Peyer's patch (tissue), 4 donors: ENCODE results near the gene RXRA. TPM values are rescaled to one million over a fixed set of nuclear protein-coding genes. Genes with fewer than 3 reads are reported as not detected.

Experiments
- DNase-seq, 3 donors: peaks; one replicate each; pipeline ENCODE4 v3.0.0-alpha.2; 2017 to 2019
- H3K27ac ChIP-seq, 4 donors: fragments of 200-600 bp; sonication (generic); one replicate each; pipeline ENCODE4 v1.5.1; 2016 to 2019
- H3K27me3 ChIP-seq, 2 donors: fragments of 200-600 bp; sonication (generic); one replicate each; pipeline ENCODE4 v1.5.1; 2019
- H3K36me3 ChIP-seq, 3 donors: fragments of 200-600 bp; sonication (generic); one replicate each; pipeline ENCODE4 v1.5.1; 2016 to 2019
- H3K4me1 ChIP-seq, 4 donors: fragments of 200-600 bp; sonication (generic); one replicate each; pipeline ENCODE4 v1.5.1; 2016 to 2019
- H3K4me3 ChIP-seq, 4 donors: fragments of 200-600 bp; sonication (generic); 1 replicate in 3 of 4; 2 replicates in 1 of 4; pipeline ENCODE4 v1.5.1; 2016 to 2019; ENCODE audit warnings: mild to moderate bottlenecking in 1 of 4
- H3K9me3 ChIP-seq, 4 donors: fragments of 200-600 bp; sonication (generic); one replicate each; pipeline ENCODE4 v1.5.1; 2016 to 2019; ENCODE audit warnings: mild to moderate bottlenecking in 1 of 4
- CTCF ChIP-seq, 6 experiments: fragments of 450-650 bp in 4 of 6; fragments of 200-600 bp in 2 of 6; sonication (generic) in 1 of 6; IDR thresholded peaks; one replicate each; pipeline ENCODE4 v1.5.1; 2017 to 2019; ENCODE audit warnings: antibody characterized with exemption in 6 of 6, mild to moderate bottlenecking in 3 of 6, moderate library complexity in 1 of 6
- POLR2A ChIP-seq, 2 donors: fragments of 450-650 bp; IDR thresholded peaks; one replicate each; pipeline ENCODE4 v1.5.1; 2017; ENCODE audit warnings: antibody characterized with exemption in 2 of 2, mild to moderate bottlenecking in 2 of 2, moderate library complexity in 2 of 2
- total RNA-seq, 4 donors: library from RNA; depleted of rRNA; stranded (reverse); fragments of >200 nt; gene quantifications; one replicate each; pipeline ENCODE4 v1.1.0, GENCODE V29; 2016

RXRA gene
- total RNA-seq, 4 donors from 2014 or later, result 54.5 to 83.6 (median 65.4) TPM

- Histone ChIP-seq H3K27ac (peak overlapping the region in 2 of 4 donors; percentile 69 to 94), H3K36me3 (peaks cover 0 to 80% (median 0%) of the 10 kb centered on the region in 3 donors), H3K4me3 (no peak overlapping the region), H3K27me3 (no peaks in the 10 kb centered on the region), H3K9me3 (no peaks in the 10 kb centered on the region), H3K4me1 (peaks cover 0 to 37% (median 0%) of the 10 kb centered on the region in 4 donors)
- no peak for DNase-seq
- TF ChIP-seq CTCF (IDR thresholded peaks at IDR 0.05) (no peak), POLR2A (IDR thresholded peaks at IDR 0.05) (no peak)
Observed at GRCh38 chr9:134420974-134421432, 94.7 kb downstream of the RXRA start.

- no peak for DNase-seq
- Histone ChIP-seq H3K4me3 (no peak overlapping the region), H3K27me3 (no peaks in the 10 kb centered on the region), H3K4me1 (peaks cover 0 to 37% (median 0%) of the 10 kb centered on the region in 4 donors), H3K27ac (peak overlapping the region in 3 of 4 donors; percentile 36 to 94 (median 69)), H3K9me3 (no peaks in the 10 kb centered on the region), H3K36me3 (peaks cover 0 to 82% (median 0%) of the 10 kb centered on the region in 3 donors)
- TF ChIP-seq CTCF (IDR thresholded peaks at IDR 0.05), result no peak
- no peak for TF ChIP-seq POLR2A (IDR thresholded peaks at IDR 0.05)
Observed at GRCh38 chr9:134421888-134422287, 95.6 kb downstream of the RXRA start.

- H3K4me1 ChIP-seq, result peaks cover 0 to 37% (median 0%) of the 10 kb centered on the region in 4 donors
- H3K27me3 ChIP-seq, result no peaks in the 10 kb centered on the region
- H3K9me3 ChIP-seq, result no peaks in the 10 kb centered on the region
- peak overlapping the region; percentile 31 to 94 (median 54) for H3K27ac ChIP-seq
- H3K4me3 ChIP-seq, result no peak overlapping the region
- H3K36me3 ChIP-seq, result peaks cover 0 to 76% (median 0%) of the 10 kb centered on the region in 3 donors
- peak in 2 of 3 donors; percentile 91 to 95 for DNase-seq
- TF ChIP-seq CTCF (IDR thresholded peaks at IDR 0.05), result no peak
- TF ChIP-seq POLR2A (IDR thresholded peaks at IDR 0.05), result no peak
Observed at GRCh38 chr9:134422301-134423090, 96.2 kb downstream of the RXRA start.

GRCh38 chr9:134423166-134423565 lies 96.9 kb downstream of the RXRA start:
- Histone ChIP-seq H3K27me3 (no peaks in the 10 kb centered on the region), H3K27ac (peak overlapping the region in 3 of 4 donors; percentile 40 to 94 (median 69)), H3K36me3 (peaks cover 0 to 70% (median 0%) of the 10 kb centered on the region in 3 donors), H3K4me3 (no peak overlapping the region), H3K9me3 (no peaks in the 10 kb centered on the region), H3K4me1 (peaks cover 0 to 37% (median 0%) of the 10 kb centered on the region in 4 donors)
- TF ChIP-seq POLR2A (IDR thresholded peaks at IDR 0.05), result no peak
- no peak for TF ChIP-seq CTCF (IDR thresholded peaks at IDR 0.05)
- no peak for DNase-seq

- DNase-seq, result no peak
- TF ChIP-seq CTCF (IDR thresholded peaks at IDR 0.05), result no peak
- no peak for TF ChIP-seq POLR2A (IDR thresholded peaks at IDR 0.05)
- peaks cover 0 to 37% (median 0%) of the 10 kb centered on the region in 4 donors for H3K4me1 ChIP-seq
- H3K27me3 ChIP-seq, result no peaks in the 10 kb centered on the region
- peaks cover 0 to 67% (median 0%) of the 10 kb centered on the region in 3 donors for H3K36me3 ChIP-seq
- no peaks in the 10 kb centered on the region for H3K9me3 ChIP-seq
- H3K4me3 ChIP-seq, result no peak overlapping the region
- peak overlapping the region in 2 of 4 donors; percentile 69 to 94 for H3K27ac ChIP-seq
Observed at GRCh38 chr9:134423749-134424148, 97.5 kb downstream of the RXRA start.
